Myocyte (in vitro differentiated cells): Measurements from ENCODE around the gene ZSCAN5A. TPM values are rescaled to one million over a fixed set of nuclear protein-coding genes. Genes with fewer than 3 reads are reported as not detected.
"Not testable (repeated sequence)": the region's sequence is repeated elsewhere in the genome, so short reads cannot be mapped to it uniquely, and the experiment has no call there.

ENCODE experiments used
- DNase-seq: peaks from one replicate; pipeline ENCODE4 v3.0.0-alpha.2; 2012; ENCODE audit warnings: low read depth
- polyA plus RNA-seq: library from polyadenylated mRNA; unstranded; fragments of >200 nt; gene quantifications from one replicate; pipeline ENCODE4 v1.2.1, GENCODE V29; 2012; ENCODE audit warnings: missing spikeins
- total RNA-seq: library from RNA; depleted of rRNA; stranded (reverse); fragments of >200 nt; gene quantifications from 2 replicates; pipeline ENCODE4 v1.2.3, GENCODE V29; 2014

ZSCAN5A gene, protein sequence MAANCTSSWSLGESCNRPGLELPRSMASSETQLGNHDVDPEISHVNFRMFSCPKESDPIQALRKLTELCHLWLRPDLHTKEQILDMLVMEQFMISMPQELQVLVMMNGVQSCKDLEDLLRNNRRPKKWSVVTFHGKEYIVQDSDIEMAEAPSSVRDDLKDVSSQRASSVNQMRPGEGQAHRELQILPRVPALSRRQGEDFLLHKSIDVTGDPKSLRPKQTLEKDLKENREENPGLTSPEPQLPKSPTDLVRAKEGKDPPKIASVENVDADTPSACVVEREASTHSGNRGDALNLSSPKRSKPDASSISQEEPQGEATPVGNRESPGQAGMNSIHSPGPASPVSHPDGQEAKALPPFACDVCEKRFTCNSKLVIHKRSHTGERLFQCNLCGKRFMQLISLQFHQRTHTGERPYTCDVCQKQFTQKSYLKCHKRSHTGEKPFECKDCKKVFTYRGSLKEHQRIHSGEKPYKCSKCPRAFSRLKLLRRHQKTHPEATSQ
- 4.8 and 33.1 TPM in 2 replicates for total RNA-seq
- polyA plus RNA-seq = 9.7 TPM

DNA sequence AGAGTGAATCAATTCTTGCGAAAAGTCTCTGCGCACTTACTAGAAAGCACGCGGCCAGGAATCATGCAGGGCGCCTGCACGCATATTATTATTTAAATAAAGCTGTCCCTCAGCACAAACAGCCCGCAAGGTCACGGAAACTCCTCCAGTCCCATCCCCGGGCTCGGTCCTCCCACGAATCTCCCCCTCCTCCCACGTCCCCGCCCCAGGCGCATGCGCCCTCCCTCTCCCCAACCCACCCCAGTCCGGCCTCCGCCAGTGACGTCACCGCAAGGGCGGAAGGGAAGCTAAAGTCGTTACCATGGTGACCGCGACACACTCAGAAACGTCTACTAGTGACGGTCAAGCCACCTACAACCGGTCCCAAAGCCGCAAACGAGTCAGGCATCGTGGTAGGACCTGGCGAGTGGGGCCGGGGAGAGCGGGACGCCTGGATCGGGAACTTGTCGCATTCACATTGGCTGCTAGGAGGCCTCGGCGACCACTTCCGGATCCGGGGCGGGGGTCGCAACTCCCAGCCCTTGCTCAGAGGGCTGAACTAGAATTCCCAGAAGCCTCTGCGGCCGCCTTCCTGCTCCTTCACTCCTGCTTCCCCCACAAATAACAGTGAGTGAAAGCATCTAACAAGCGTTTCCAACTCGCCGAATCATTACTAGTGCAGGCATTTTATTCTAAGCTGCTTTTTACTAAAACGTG, at the start of gene ZSCAN5A:
TSS of gene ZSCAN5A (minus strand) at position 459 of the 696 bp plus-strand sequence. CDS start 89,793 bp downstream, outside the sequence.
- peak; percentile 97 for DNase-seq

DNA sequence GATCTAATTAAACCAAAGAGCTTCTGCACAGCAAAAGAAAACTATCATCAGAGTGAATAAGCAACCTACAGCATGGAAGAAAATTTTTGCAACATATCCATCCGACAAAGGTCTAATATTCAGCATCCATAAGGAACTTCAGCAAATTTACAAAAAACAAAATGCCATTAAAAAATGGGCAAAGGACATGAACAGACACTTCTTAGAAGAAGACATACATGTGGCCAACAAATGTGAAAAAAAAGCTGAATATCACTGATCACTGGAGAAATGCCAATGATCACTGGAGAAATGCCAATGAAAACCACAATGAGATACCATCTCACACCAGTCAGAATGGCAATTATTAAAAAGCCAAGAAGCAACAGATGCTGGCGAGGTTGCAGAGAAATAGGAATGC, 46.2 kb upstream of the ZSCAN5A start:
- DNase-seq = no peak

DNA sequence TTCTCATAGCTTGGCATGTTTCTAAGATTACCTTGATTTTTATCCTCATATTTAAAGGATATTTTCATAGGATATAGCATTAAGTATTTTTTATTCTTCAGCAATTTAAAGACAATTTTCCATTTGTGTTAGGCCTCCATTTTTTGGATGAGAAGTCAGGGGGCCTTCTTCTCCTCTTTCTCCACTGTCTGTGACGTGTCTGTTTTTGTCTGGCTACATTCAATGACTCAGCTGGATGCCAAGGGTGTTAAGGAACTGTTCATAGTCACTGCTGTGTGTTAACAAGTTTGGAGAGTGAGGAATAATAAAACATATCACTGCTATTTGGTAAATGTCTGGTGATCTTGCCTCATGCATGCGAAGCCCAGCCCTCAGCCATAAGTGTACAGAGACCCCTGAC, 42.3 kb upstream of the ZSCAN5A start:
- no peak for DNase-seq

DNA sequence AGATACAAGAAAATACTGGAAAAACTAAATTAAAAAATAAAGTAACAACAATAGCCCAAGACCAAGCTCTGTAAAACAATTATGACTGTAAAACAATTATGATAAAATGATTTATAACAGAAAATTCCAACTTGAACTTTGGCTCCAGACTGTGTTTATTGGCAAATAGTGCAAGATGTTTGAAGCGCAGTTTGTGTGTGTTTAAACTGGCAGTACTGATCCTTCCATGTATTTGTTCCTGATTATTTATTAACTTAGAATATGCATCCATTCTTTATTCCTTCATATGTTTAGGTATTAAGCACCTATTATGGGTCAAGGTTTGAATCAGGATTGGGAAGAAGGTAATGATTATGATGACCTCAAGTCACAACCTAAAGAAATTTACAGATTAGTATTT, 40.9 kb upstream of the ZSCAN5A start:
- DNase-seq = no peak

DNA sequence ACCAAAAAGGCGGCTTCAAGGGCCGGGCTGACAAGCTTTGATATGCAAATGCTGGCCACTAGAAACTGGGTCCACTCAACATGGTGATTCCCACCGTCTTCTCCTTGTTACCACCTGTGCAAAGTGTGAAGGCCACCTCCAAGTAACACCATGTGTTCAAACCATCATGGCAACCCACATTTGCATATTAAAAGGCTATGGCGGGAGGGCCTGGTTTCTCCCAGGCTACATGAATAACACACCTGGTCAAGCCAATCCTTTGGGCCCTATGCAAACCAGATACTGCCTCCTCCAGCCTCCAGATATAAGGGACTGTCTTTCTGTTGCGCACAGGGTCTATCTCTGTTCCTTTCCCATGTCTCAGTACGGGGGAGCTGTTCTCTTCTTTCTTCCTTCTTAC, 36.6 kb upstream of the ZSCAN5A start:
- no peak for DNase-seq

DNA sequence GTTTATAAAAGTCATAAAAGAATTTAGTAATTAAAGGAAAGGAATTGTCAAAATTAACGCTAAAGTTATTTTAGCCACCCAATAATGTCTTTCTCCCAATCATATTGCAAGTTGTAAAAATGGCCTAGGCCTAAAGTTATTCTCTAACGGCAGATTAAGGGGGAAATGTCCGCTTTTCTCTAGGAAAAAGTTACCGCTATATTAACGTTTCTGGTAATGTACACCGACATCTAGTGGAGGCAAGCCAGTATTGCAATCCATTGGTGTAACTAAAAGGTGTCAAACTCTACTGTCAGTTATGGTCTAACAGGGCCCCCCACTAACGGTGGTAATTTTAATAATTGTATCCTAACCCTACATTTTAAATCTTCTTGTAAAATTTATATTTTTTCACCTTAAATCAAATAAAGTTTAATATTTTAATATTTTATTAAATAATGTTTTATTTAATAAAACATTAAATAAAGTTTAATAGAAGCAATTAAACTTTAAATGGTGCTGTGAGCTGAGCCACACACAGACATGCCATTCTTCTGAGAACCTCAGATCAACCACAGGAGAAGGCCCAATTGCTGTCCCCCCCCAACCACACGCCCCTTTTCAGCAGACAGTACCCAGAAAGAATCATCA, 35.9 kb upstream of the ZSCAN5A start:
- DNase-seq = peak; percentile 60

DNA sequence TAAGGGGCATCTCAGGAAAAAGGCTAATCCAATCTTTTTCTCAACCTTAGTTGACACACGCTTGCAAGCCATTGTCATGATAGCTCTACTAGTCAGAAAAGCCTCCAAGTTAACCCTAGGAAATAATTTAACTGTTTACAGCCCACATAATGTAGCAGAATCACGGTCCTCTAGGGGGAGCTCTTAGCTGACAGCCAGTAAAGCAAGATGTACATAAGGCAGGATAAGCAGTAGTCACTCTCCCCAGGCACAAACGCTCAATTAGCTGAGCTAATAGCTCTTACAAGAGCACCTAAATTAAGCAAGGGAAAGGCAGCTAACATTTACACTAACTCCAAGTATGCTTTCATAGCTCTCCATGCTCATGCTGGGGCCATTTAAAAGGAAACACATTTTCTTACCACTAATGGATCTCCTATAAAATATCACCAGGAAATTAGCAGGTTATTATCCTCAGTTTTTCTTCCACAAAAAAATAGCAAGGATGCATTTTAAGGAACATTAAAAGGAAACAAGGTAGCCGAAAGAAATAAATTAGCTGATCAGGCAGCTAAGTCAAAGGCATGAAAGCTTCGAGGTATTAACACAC, 33.7 kb upstream of the ZSCAN5A start:
- DNase-seq = no peak

DNA sequence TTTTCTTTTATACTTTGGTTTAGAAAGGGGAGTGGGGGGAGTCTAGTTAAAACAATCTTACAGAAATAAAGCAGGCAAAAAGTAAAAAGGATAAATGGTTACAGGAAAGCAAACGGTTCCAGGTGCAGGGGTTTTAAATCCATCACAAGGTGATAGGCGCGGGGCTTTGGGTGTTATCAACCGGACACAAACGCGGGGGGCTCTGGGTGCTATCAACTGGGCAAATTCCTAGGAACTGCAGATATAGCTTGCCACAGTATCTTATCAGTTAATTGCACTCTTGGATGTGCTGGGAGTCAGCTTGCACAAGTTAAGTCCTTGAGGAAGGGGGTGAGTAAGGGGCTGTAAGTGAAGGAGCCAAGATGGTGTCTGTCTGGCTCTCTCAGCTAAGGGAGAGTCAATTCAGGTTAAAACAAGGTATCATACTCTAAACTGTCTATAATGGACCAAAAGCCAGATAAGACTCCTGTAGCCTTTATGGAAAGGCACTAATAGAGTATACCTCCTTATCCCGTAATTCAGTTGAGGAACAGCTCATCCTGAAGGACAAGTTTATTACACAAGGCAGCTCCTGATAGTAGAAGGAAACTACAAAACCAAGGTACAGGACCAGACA, 32.6 kb upstream of the ZSCAN5A start:
- no peak for DNase-seq

DNA sequence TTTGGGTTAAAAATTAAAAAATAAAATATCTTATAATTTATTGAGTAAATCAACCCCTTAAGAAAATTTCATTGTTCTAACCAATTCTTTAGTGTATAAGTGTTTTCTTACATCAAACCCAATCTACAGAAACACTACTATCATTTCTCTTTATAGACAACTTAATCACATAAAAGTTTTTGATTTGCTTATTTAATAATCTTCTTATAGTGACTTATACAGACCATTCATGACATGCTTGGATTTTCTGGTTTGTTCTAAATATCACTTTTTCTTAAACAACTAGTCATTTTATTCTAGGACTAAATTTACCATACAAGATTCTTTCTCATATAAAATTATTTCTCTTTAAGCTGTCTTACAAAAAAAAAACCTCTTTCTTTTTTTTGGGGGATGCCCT, 27.3 kb upstream of the ZSCAN5A start:
- DNase-seq = no peak

DNA sequence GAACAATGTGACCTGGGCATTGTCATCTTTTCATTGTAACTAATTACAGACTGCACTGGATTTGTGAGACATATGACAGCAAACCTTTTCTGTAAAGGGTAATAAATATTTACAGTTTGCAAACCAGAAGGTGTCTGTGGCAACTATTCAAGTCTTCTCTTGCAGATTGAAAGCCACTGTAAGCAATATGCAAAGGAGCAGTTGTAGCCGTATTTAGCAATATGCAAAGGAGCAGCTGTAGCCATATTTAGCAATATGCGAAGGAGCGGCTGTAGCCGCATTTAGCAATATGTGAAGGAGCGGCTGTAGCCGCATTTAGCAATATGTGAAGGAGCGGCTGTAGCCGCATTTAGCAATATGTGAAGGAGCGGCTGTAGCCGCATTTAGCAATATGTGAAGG, 24.4 kb upstream of the ZSCAN5A start:
- not testable (repeated sequence) for DNase-seq

DNA sequence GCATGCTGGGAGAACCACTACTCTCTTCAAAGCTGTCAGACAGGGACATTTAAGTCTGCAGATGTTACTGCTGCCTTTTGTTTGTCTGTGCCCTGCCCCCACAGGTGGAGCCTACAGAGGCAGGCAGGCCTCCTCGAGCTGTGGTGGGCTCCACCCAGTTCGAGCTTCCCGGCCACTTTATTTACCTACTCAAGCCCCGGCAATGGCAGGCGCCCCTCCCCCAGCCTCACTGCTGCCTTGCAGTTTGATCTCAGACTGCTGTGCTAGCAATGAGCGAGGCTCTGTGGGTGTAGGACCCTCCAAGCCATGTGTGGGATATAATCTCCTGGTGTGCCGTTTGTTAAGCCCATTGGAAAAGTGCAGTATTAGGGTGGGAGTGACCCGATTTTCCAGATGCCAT, 22.4 kb upstream of the ZSCAN5A start:
- DNase-seq = not testable (repeated sequence)

DNA sequence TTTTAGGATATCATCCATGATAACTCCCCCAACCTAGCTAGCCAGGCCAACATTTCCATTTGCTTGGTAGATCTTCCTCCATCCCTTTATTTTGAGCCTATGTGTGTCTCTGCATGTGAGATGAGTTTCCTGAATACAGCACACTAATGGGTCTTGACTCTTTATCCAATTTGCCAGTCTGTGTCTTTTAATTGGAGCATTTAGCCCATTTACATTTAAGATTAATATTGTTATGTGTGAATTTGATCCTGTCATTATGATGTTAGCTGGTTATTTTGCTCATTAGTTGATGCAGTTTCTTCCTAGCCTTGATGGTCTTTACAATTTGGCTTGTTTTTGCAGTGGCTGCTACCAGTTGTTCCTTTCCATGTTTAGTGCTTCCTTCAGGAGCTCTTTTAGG, 20.7 kb upstream of the ZSCAN5A start:
- not testable (repeated sequence) for DNase-seq

DNA sequence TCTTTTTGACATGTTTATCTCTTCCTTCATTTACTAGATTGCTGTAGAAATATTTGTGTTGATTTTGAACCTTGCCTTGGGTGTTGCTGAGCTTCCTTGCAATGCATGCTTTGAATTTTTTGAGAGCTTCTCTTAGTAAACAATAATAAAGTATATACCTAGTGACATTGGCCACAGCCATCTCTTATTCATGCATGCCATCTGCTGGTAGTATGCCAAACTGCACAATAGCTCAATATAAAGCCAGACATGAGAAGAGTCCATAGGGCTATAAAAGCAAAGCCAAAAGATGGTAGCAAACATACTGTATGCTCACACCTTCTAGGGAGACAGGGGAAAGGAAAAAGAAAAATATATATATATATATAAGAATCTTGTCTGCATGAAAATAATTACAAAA, 18.9 kb upstream of the ZSCAN5A start:
- peak; percentile 48 for DNase-seq

DNA sequence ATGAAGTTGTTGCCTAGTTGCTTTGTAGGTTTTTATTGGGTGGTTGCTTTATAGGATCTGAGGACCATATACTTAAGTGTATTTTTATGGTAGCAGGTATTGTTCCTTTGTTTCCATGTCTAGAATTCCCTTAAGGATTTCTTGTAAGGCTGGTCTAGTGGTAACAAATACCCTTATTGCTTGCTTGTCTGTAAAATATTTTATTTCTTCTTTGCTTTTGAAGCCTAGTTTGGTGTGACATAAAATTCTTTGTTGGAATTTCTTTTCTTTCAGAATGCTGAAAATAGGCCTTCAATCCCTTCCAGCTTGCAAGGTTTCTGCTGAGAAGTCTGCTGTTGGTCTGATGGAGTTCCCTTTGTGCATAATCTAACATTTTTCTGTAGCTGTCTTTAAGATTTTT, 18.1 kb upstream of the ZSCAN5A start:
- DNase-seq = no peak

DNA sequence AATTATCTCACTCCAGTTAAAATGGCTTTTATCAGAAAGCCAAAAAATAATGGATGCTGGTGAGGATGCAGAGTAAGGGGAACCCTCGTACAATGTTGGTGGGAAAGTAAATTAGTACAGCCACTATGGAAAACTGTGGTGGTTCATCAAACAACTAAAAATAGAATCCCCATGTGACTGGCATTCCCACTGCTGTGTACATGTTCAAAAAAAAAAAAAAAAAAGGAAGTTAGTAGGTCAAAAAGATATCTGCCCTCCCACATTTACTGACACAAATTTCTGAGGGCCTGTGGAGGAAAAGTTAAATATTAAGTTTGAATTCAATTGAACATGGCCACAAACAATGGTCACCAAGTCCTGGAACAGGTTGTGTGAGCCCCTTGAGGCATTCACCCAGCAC, 9.8 kb upstream of the ZSCAN5A start:
- no peak for DNase-seq

DNA sequence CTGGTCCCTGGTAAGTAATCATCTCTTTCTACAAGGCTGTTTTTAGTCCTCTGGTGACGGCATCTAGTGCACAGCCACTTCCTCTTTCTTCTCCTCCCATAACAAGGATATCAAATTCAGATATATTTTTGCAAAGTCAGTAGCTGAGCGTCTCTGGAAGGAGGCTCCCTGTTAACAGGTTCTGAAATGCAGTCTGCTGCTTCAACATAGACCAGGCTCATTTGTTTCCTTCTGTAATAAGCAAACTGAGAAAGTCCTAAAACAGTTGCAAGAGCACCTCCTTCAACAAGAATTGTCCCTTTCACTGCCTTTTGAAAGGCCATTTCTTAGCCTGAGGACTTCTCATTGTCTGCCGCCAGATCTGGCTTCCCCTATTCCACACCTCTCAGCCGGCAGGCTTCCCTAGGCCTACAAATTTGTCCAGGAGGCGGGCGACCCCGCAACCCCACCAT, 7.4 kb upstream of the ZSCAN5A start:
- peak; percentile 2 for DNase-seq

DNA sequence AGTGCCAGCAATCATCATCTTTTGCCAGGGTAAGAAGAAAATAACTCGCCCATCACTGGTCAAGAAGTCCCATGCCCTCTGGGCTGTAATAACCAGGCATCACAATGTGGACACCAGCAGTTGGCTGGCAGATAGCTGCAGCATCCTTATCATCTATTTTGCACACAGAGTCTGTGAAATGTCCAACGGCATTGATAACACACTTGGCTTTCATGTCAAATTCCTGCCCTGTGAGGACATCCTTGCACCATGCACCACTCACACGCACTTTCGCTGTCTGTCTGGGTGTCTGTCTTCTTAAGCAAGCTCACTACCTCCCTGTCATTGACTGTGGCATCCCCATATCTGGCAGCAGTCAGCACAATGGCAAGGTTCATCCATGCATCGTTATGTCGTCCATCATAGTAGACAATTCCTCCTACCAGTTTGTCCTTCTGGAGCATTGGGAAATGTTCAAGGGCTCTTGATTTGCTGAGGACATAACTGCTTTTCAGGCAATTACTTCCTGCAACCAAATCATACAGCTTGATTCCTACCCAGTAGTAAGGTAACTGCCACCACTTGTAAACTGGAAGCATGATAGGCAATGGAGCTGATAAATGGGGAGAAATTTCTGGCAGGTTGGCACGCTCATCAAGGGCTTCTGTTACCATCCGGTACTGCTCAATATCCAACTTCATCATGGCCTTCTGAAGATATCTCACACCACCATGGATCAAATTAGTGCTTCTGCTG, 6.8 kb upstream of the ZSCAN5A start:
- DNase-seq = no peak

DNA sequence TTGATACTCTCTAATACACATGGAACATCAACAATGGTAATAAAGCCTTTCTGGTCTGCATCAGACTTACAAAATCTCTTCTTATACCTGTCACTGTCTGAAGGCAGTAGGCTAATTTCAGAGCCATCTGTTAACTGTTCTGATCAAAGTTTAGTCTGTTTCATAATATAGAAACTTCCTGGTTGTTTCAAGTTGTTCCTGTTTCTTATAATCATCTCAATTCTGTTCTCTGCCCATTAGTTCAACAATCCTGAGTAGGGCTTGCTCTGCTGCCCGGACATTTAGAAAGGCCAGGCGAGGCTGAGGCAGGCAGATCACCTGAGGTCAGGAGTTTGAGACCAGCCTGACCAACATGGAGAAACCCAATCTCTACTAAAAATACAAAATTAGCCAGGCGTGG, 5.4 kb upstream of the ZSCAN5A start:
- no peak for DNase-seq

DNA sequence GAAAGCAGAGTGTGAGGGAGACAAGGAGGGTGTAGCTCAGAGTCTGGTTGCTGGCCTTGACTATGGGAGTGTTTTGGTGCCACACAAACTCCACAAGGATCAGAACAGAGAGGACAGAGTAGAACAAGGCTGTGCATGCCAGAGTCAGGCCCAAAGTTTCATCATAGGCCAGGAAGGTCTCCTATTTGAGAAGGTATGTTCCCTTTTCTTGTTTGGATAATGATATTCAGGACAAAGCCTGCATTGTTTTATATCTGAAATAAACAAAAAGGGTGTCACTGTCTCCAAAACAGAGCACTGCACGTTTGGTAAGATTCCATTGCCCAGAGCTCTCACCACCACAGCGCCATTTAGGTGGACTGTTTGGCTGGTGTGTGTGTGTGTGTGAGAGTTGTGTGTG, 3.1 kb upstream of the ZSCAN5A start:
- no peak for DNase-seq

DNA sequence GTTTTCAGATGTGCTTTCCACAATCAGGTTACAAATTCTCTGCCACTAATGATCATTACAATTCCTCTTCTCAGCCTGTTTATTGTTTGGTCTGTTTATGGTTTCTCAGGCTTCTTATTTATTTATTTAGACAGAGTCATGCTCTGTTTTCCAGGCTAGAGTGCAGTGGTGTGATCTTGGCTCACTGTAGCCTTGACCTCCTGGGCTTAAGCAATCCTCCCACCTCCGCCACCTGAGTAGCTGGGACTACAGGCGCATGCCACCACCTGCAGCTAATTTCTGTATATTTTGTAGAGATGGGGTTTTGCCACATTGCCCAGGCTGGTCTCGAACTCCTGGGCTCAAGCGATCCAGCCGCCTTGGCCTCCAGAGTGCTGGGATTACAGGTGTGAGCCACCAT, 2.1 kb upstream of the ZSCAN5A start:
- DNase-seq = no peak
